ENCODE data around the gene SOHLH1.

SOHLH1 gene

GRCh38 chr9:135728436-135729110 lies 29.3 kb upstream of the SOHLH1 start:
- DNase-seq (ENCODE audit: low spot score): no peak

GRCh38 chr9:135727257-135727875 lies 28.1 kb upstream of the SOHLH1 start:
- no peak for DNase-seq (ENCODE audit: low spot score)

- no peak for DNase-seq (ENCODE audit: low spot score)
These were observed 27.0 kb upstream of the SOHLH1 start for GRCh38 chr9:135726138-135726853.

- no peak for DNase-seq (ENCODE audit: low spot score)
These were observed 25.0 kb upstream of the SOHLH1 start for GRCh38 chr9:135724186-135724787.

GRCh38 chr9:135722365-135722764 lies 23.1 kb upstream of the SOHLH1 start:
- no peak for DNase-seq (ENCODE audit: low spot score)

- DNase-seq (ENCODE audit: low spot score): no peak
These were observed 20.2 kb upstream of the SOHLH1 start for GRCh38 chr9:135719472-135719871.

- peak; percentile 35 for DNase-seq (ENCODE audit: low spot score)
These were observed 19.3 kb upstream of the SOHLH1 start for GRCh38 chr9:135718616-135719015.

GRCh38 chr9:135717410-135717809 lies 18.1 kb upstream of the SOHLH1 start:
- DNase-seq (ENCODE audit: low spot score): no peak

GRCh38 chr9:135716045-135716444 lies 16.8 kb upstream of the SOHLH1 start:
- DNase-seq (ENCODE audit: low spot score): no peak

- DNase-seq (ENCODE audit: low spot score): no peak
These were observed 15.8 kb upstream of the SOHLH1 start for GRCh38 chr9:135715056-135715595.

GRCh38 chr9:135714242-135715055 lies 15.2 kb upstream of the SOHLH1 start:
- no peak for DNase-seq (ENCODE audit: low spot score)

- DNase-seq (ENCODE audit: low spot score): no peak
These were observed 13.5 kb upstream of the SOHLH1 start for GRCh38 chr9:135712613-135713295.

- DNase-seq (ENCODE audit: low spot score): no peak
These were observed 12.6 kb upstream of the SOHLH1 start for GRCh38 chr9:135711881-135712280.

- no peak for DNase-seq (ENCODE audit: low spot score)
These were observed 12.1 kb upstream of the SOHLH1 start for GRCh38 chr9:135711391-135711790.

GRCh38 chr9:135708164-135708563 lies 8.9 kb upstream of the SOHLH1 start:
- no peak for DNase-seq (ENCODE audit: low spot score)

GRCh38 chr9:135707252-135708138 lies 8.2 kb upstream of the SOHLH1 start:
- DNase-seq (ENCODE audit: low spot score): no peak

- no peak for DNase-seq (ENCODE audit: low spot score)
These were observed 7.0 kb upstream of the SOHLH1 start for GRCh38 chr9:135706288-135706687.

- no peak for DNase-seq (ENCODE audit: low spot score)
These were observed 6.1 kb upstream of the SOHLH1 start for GRCh38 chr9:135705376-135705775.

- no peak for DNase-seq (ENCODE audit: low spot score)
These were observed 5.2 kb upstream of the SOHLH1 start for GRCh38 chr9:135704483-135704882.

- no peak for DNase-seq (ENCODE audit: low spot score)
These were observed 4.4 kb upstream of the SOHLH1 start for GRCh38 chr9:135703726-135704125.
